ENCODE data around the gene OR10V1. TPM values are rescaled to one million over a fixed set of nuclear protein-coding genes. Genes with fewer than 3 reads are reported as not detected.

The OR10V1 gene
- total and polyA plus RNA-seq, 4 donors, result not detected

GRCh38 chr11:59755701-59756557, 42.3 kb upstream of the OR10V1 start:
- Histone ChIP-seq H3K36me3 (ENCODE audit: control insufficient read depth in 4 of 4, insufficient read depth in 4 of 4, low read length in 4 of 4) (peaks cover 0 to 5% (median 0%) of the 10 kb centered on the region in 4 donors), H3K27me3 (ENCODE audit: control insufficient read depth in 3 of 3, insufficient read depth in 3 of 3, low read length in 2 of 3) (peaks cover 0 to 12% (median 0%) of the 10 kb centered on the region in 3 donors), H3K9me3 (ENCODE audit: control insufficient read depth in 4 of 4, insufficient read depth in 3 of 4, low read length in 3 of 4) (no peaks in the 10 kb centered on the region), H3K27ac (ENCODE audit: low read depth in 1 of 2, low read length in 1 of 2) (peak overlapping the region; percentile 93 to 96), H3K4me3 (peak overlapping the region; percentile 91), H3K4me1 (ENCODE audit: control insufficient read depth in 5 of 5, insufficient read depth in 5 of 5, low read length in 5 of 5) (peaks cover 0 to 9% (median 0%) of the 10 kb centered on the region in 5 donors), H3K9ac (ENCODE audit: insufficient read depth in 1 of 2, low read length in 2 of 2) (peak overlapping the region; percentile 28 to 67)
- ATAC-seq (ENCODE audit: insufficient read depth, low FRiP score) (peak; percentile 74), DNase-seq (peak; percentile 33 to 56 (median 34))
- TF ChIP-seq CTCF (IDR thresholded peaks at IDR 0.05; ENCODE audit: control extremely low read depth, extremely low read depth), result no peak
- 6 to 8% methylated on average over 20 to 23 of the region's 23 CpGs for WGBS, 2 donors

GRCh38 chr11:59754859-59755700, 41.4 kb upstream of the OR10V1 start, which contains the start of gene STX3:
Gene STX3, plus strand, starts transcription at chr11:59755376. Its CDS starts 230 bp downstream, at chr11:59755606.
- peak within 1 kb of the TSS; percentile 28 to 67 for H3K9ac ChIP-seq (ENCODE audit: insufficient read depth in 1 of 2, low read length in 2 of 2)
- no peak for TF ChIP-seq CTCF (IDR thresholded peaks at IDR 0.05; ENCODE audit: control extremely low read depth, extremely low read depth)
- 0% methylated on average over 76 to 80 of the region's 80 CpGs for WGBS, 2 donors
- H3K27me3 ChIP-seq (ENCODE audit: control insufficient read depth in 3 of 3, insufficient read depth in 3 of 3, low read length in 2 of 3), result peaks cover 0 to 12% (median 0%) of the 10 kb centered on the region in 3 donors
- peak within 1 kb of the TSS; percentile 91 for H3K4me3 ChIP-seq
- H3K4me1 ChIP-seq (ENCODE audit: control insufficient read depth in 5 of 5, insufficient read depth in 5 of 5, low read length in 5 of 5), result peaks cover 0 to 9% (median 0%) of the 10 kb centered on the region in 5 donors
- peaks cover 0 to 3% (median 0%) of the 10 kb centered on the region in 4 donors for H3K36me3 ChIP-seq (ENCODE audit: control insufficient read depth in 4 of 4, insufficient read depth in 4 of 4, low read length in 4 of 4)
- H3K27ac ChIP-seq (ENCODE audit: low read depth in 1 of 2, low read length in 1 of 2), result peak within 1 kb of the TSS; percentile 93 to 96
- DNase-seq (peak; percentile 46 to 67 (median 61)), ATAC-seq (ENCODE audit: insufficient read depth, low FRiP score) (peak; percentile 91)
- H3K9me3 ChIP-seq (ENCODE audit: control insufficient read depth in 4 of 4, insufficient read depth in 3 of 4, low read length in 3 of 4), result no peaks in the 10 kb centered on the region

GRCh38 chr11:59754494-59754858, 40.8 kb upstream of the OR10V1 start:
- peak overlapping the region in 1 of 2 donors; percentile 1 for H3K9ac ChIP-seq (ENCODE audit: insufficient read depth in 1 of 2, low read length in 2 of 2)
- H3K4me1 ChIP-seq (ENCODE audit: control insufficient read depth in 5 of 5, insufficient read depth in 5 of 5, low read length in 5 of 5), result peaks cover 0 to 9% (median 0%) of the 10 kb centered on the region in 5 donors
- WGBS, 2 donors, result 0% methylated on average over 20 of the region's 20 CpGs
- H3K9me3 ChIP-seq (ENCODE audit: control insufficient read depth in 4 of 4, insufficient read depth in 3 of 4, low read length in 3 of 4), result no peaks in the 10 kb centered on the region
- H3K27me3 ChIP-seq (ENCODE audit: control insufficient read depth in 3 of 3, insufficient read depth in 3 of 3, low read length in 2 of 3), result peaks cover 0 to 12% (median 0%) of the 10 kb centered on the region in 3 donors
- DNase-seq (peak in 1 of 3 donors; percentile 20), ATAC-seq (ENCODE audit: insufficient read depth, low FRiP score) (no peak)
- H3K27ac ChIP-seq (ENCODE audit: low read depth in 1 of 2, low read length in 1 of 2), result peak overlapping the region; percentile 93 to 96
- peak overlapping the region; percentile 91 for H3K4me3 ChIP-seq
- no peak for TF ChIP-seq CTCF (IDR thresholded peaks at IDR 0.05; ENCODE audit: control extremely low read depth, extremely low read depth)
- H3K36me3 ChIP-seq (ENCODE audit: control insufficient read depth in 4 of 4, insufficient read depth in 4 of 4, low read length in 4 of 4), result peaks cover 0 to 3% (median 0%) of the 10 kb centered on the region in 4 donors
